GM12878 (cell line): Measurements from ENCODE around the gene RPL19. TPM values are rescaled to one million over a fixed set of nuclear protein-coding genes. Genes with fewer than 3 reads are reported as not detected.

Source experiments
- CHD1 ChIP-seq: IDR thresholded peaks from 2 replicates; pipeline ENCODE4 v1.6.1; 2012; ENCODE audit warnings: low read depth, low read length, improper control_type of control experiment
- EZH2 ChIP-seq: IDR thresholded peaks from 2 replicates; pipeline ENCODE4 v1.6.1; 2012; ENCODE audit warnings: low read depth, mild to moderate bottlenecking, control low read depth, inconsistent platforms, low read length, borderline replicate concordance; ENCODE audit not compliant: control insufficient read depth
- HDAC6 ChIP-seq: fragments of 200-600 bp; sonication (generic); IDR thresholded peaks from one replicate; pipeline ENCODE4 v1.8.0; 2017; ENCODE audit warnings: antibody characterized with exemption; ENCODE audit not compliant: unreplicated experiment
- IKZF2 ChIP-seq, 2 experiments: fragments of 450-650 bp; IDR thresholded peaks; 2 replicates each; pipeline ENCODE4 v1.6.1; 2017; ENCODE audit warnings: mild to moderate bottlenecking in 2 of 2, moderate library complexity in 2 of 2
- MTA2 ChIP-seq: fragments of 450-650 bp; IDR thresholded peaks from 2 replicates; pipeline ENCODE4 v1.6.1; 2016; ENCODE audit warnings: low read depth, mild to moderate bottlenecking, moderate library complexity
- MXI1 ChIP-seq: fragments of 150-350 bp; IDR thresholded peaks from 2 replicates; pipeline ENCODE4 v1.6.1; 2011; ENCODE audit warnings: low read depth, mild to moderate bottlenecking, inconsistent platforms, low read length, improper control_type of control experiment
- NR2C2 ChIP-seq: IDR thresholded peaks from 2 replicates; pipeline ENCODE4 v1.6.1; 2011; ENCODE audit warnings: borderline replicate concordance, low read depth; ENCODE audit not compliant: control insufficient read depth, insufficient read length
- PAX8 ChIP-seq: fragments of 450-650 bp; IDR thresholded peaks from 2 replicates; pipeline ENCODE4 v1.6.1; 2017; ENCODE audit warnings: mild to moderate bottlenecking, moderate library complexity
- SMAD1 ChIP-seq: fragments of 450-650 bp; IDR thresholded peaks from 2 replicates; pipeline ENCODE4 v1.6.1; 2018; ENCODE audit warnings: mild to moderate bottlenecking, low read depth; ENCODE audit not compliant: partially characterized antibody
- SMARCA5 ChIP-seq: fragments of 450-650 bp; IDR thresholded peaks from 2 replicates; pipeline ENCODE4 v1.6.1; 2017; ENCODE audit warnings: mild to moderate bottlenecking
- SREBF1 ChIP-seq: IDR thresholded peaks from 2 replicates; pipeline ENCODE4 v1.6.1; 2012; ENCODE audit warnings: mild to moderate bottlenecking, low read length
- ZBED1 ChIP-seq: IDR thresholded peaks from 2 replicates; pipeline ENCODE4 v1.6.1; 2016; ENCODE audit warnings: borderline replicate concordance
- ZNF24 ChIP-seq: fragments of 450-650 bp; IDR thresholded peaks from 2 replicates; pipeline ENCODE4 v1.6.1; 2017; ENCODE audit warnings: antibody characterized with exemption, mild to moderate bottlenecking
- ZSCAN29 ChIP-seq: fragments of 450-650 bp; IDR thresholded peaks from 2 replicates; pipeline ENCODE4 v1.6.1; 2017; ENCODE audit warnings: mild to moderate bottlenecking, moderate library complexity
- polyA plus RNA-seq, 11 experiments: library from polyadenylated mRNA; depleted of rRNA in 4 of 11; unstranded in 6 of 11; stranded (reverse) in 5 of 11; fragments of >200 nt; fragmentation: Nextera tagmentation in 4 of 11; fragmentation: Illumina TruSeq in 1 of 11; extraction: Ambion mirVana in 4 of 11; extraction: Trizol in 1 of 11; gene quantifications; 1 replicate in 1 of 11; 2 replicates in 10 of 11; pipeline versions ENCODE4 v1.2.1 to v1.2.3, GENCODE V29; 2011 to 2016; ENCODE audit warnings: inconsistent platforms in 2 of 11, missing spikeins in 2 of 11, low read depth in 1 of 11
- total RNA-seq, 4 experiments: library from RNA; depleted of rRNA in 3 of 4; stranded (reverse); fragments of >200 nt in 3 of 4; fragmentation: Illumina TruSeq in 1 of 4; extraction: Trizol in 1 of 4; gene quantifications; 2 replicates each; pipeline versions ENCODE4 v1.2.1 to v1.2.3, GENCODE V29; 2013 to 2021
- TF ChIP-seq, protein P1 (sequence below): fragments of 450-650 bp; IDR thresholded peaks from 2 replicates; pipeline ENCODE4 v1.6.1; 2016; ENCODE audit warnings: mild to moderate bottlenecking
- TF ChIP-seq, protein P2 (sequence below): fragments of 450-650 bp; conservative IDR thresholded peaks from 2 replicates; pipeline ENCODE4 v1.6.1; 2017; ENCODE audit warnings: mild to moderate bottlenecking, moderate library complexity
- TF ChIP-seq, protein P3 (sequence below): fragments of 450-650 bp; IDR thresholded peaks from 2 replicates; pipeline ENCODE4 v1.6.1; 2017; ENCODE audit warnings: mild to moderate bottlenecking, moderate library complexity
- TF ChIP-seq, protein P4 (sequence below), 3 experiments: IDR thresholded peaks in 2 of 3; conservative IDR thresholded peaks in 1 of 3; 2 replicates each; pipeline ENCODE4 v1.5.1; 2011; ENCODE audit warnings: low read depth in 3 of 3, low read length in 3 of 3, mild to moderate bottlenecking in 3 of 3, control low read depth in 2 of 3, moderate library complexity in 2 of 3, inconsistent platforms in 1 of 3, mixed read lengths in 1 of 3; ENCODE audit not compliant: control insufficient read depth in 2 of 3, insufficient read depth in 1 of 3; ENCODE audit errors: extremely low read depth in 1 of 3
- TF ChIP-seq, protein P5 (sequence below): IDR thresholded peaks from 2 replicates; pipeline ENCODE4 v1.6.1; 2012; ENCODE audit warnings: low read length, inconsistent platforms

The RPL19 gene
- total and polyA plus RNA-seq, 10 of the 15 experiments (the other 5 are each of a cell fraction or from before 2014, with no cell fraction given) = 1,862 to 5,536 (median 3,836) TPM

DNA sequence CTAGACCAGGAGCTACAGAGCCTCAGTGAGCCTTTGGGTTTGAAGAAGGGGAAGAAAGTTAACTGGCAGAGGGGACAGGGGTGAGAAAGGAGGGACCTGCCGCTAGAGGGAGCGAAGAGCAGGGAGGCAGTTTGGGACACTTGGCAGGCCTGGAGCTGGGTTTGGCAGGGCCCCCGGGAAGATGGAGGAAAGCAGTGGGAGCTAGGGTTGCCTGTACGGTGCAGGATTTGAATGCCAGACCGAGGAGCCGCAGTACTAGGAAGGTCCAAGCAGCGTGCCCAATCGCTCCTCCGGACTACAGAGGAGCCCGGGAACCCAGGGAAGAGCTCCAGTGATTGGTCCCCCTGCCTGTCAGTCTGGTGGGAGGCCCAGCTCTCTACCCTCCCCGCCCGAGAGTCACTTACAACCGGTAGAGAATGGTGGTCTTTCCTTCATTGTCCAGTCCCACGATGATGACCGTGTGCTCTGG lies 35.4 kb upstream of the RPL19 start (continued):
- TF ChIP-seq, protein P1, sequence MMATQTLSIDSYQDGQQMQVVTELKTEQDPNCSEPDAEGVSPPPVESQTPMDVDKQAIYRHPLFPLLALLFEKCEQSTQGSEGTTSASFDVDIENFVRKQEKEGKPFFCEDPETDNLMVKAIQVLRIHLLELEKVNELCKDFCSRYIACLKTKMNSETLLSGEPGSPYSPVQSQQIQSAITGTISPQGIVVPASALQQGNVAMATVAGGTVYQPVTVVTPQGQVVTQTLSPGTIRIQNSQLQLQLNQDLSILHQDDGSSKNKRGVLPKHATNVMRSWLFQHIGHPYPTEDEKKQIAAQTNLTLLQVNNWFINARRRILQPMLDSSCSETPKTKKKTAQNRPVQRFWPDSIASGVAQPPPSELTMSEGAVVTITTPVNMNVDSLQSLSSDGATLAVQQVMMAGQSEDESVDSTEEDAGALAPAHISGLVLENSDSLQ = peak; percentile 98
- TF ChIP-seq, protein P2, sequence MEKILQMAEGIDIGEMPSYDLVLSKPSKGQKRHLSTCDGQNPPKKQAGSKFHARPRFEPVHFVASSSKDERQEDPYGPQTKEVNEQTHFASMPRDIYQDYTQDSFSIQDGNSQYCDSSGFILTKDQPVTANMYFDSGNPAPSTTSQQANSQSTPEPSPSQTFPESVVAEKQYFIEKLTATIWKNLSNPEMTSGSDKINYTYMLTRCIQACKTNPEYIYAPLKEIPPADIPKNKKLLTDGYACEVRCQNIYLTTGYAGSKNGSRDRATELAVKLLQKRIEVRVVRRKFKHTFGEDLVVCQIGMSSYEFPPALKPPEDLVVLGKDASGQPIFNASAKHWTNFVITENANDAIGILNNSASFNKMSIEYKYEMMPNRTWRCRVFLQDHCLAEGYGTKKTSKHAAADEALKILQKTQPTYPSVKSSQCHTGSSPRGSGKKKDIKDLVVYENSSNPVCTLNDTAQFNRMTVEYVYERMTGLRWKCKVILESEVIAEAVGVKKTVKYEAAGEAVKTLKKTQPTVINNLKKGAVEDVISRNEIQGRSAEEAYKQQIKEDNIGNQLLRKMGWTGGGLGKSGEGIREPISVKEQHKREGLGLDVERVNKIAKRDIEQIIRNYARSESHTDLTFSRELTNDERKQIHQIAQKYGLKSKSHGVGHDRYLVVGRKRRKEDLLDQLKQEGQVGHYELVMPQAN = no peak
- TF ChIP-seq SMARCA5 = peak; percentile 89; the same call in 1 of the 2 replicates
- TF ChIP-seq NR2C2 = no peak
- TF ChIP-seq EZH2 = no peak
- TF ChIP-seq CHD1 = no peak
- TF ChIP-seq SMAD1 = no peak
- TF ChIP-seq HDAC6 = no peak
- no peak for TF ChIP-seq PAX8
- no peak for TF ChIP-seq SREBF1
- TF ChIP-seq MTA2 = peak; percentile 22; the same call in 1 of the 2 replicates
- TF ChIP-seq, protein P3, sequence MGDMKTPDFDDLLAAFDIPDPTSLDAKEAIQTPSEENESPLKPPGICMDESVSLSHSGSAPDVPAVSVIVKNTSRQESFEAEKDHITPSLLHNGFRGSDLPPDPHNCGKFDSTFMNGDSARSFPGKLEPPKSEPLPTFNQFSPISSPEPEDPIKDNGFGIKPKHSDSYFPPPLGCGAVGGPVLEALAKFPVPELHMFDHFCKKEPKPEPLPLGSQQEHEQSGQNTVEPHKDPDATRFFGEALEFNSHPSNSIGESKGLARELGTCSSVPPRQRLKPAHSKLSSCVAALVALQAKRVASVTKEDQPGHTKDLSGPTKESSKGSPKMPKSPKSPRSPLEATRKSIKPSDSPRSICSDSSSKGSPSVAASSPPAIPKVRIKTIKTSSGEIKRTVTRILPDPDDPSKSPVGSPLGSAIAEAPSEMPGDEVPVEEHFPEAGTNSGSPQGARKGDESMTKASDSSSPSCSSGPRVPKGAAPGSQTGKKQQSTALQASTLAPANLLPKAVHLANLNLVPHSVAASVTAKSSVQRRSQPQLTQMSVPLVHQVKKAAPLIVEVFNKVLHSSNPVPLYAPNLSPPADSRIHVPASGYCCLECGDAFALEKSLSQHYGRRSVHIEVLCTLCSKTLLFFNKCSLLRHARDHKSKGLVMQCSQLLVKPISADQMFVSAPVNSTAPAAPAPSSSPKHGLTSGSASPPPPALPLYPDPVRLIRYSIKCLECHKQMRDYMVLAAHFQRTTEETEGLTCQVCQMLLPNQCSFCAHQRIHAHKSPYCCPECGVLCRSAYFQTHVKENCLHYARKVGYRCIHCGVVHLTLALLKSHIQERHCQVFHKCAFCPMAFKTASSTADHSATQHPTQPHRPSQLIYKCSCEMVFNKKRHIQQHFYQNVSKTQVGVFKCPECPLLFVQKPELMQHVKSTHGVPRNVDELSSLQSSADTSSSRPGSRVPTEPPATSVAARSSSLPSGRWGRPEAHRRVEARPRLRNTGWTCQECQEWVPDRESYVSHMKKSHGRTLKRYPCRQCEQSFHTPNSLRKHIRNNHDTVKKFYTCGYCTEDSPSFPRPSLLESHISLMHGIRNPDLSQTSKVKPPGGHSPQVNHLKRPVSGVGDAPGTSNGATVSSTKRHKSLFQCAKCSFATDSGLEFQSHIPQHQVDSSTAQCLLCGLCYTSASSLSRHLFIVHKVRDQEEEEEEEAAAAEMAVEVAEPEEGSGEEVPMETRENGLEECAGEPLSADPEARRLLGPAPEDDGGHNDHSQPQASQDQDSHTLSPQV = no peak
- no peak for TF ChIP-seq ZNF24
- peak; percentile 51 to 66 for TF ChIP-seq IKZF2 (IDR thresholded peaks at IDR 0.05)
- no peak for TF ChIP-seq ZSCAN29
- TF ChIP-seq MXI1 = no peak
- TF ChIP-seq, protein P4, sequence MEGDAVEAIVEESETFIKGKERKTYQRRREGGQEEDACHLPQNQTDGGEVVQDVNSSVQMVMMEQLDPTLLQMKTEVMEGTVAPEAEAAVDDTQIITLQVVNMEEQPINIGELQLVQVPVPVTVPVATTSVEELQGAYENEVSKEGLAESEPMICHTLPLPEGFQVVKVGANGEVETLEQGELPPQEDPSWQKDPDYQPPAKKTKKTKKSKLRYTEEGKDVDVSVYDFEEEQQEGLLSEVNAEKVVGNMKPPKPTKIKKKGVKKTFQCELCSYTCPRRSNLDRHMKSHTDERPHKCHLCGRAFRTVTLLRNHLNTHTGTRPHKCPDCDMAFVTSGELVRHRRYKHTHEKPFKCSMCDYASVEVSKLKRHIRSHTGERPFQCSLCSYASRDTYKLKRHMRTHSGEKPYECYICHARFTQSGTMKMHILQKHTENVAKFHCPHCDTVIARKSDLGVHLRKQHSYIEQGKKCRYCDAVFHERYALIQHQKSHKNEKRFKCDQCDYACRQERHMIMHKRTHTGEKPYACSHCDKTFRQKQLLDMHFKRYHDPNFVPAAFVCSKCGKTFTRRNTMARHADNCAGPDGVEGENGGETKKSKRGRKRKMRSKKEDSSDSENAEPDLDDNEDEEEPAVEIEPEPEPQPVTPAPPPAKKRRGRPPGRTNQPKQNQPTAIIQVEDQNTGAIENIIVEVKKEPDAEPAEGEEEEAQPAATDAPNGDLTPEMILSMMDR (IDR thresholded peaks at IDR 0.05 in 2 of 3, conservative IDR thresholded peaks at IDR 0.05 in 1 of 3; ENCODE audit: control insufficient read depth in 2 of 3, extremely low read depth in 1 of 3, insufficient read depth in 1 of 3, low read depth in 3 of 3, low read length in 3 of 3) = peak; percentile 83 to 95 (median 89)
- no peak for TF ChIP-seq ZBED1
- TF ChIP-seq, protein P5, sequence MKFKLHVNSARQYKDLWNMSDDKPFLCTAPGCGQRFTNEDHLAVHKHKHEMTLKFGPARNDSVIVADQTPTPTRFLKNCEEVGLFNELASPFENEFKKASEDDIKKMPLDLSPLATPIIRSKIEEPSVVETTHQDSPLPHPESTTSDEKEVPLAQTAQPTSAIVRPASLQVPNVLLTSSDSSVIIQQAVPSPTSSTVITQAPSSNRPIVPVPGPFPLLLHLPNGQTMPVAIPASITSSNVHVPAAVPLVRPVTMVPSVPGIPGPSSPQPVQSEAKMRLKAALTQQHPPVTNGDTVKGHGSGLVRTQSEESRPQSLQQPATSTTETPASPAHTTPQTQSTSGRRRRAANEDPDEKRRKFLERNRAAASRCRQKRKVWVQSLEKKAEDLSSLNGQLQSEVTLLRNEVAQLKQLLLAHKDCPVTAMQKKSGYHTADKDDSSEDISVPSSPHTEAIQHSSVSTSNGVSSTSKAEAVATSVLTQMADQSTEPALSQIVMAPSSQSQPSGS = no peak
